HUDEP-2 (cell line): ENCODE measurements around the gene OBI1.

Source experiments
- DNase-seq, 76 experiments: peaks; one replicate each; lab custom pipeline; 2025; ENCODE audit not compliant: unreplicated experiment in 76 of 76; lab: John Stamatoyannopoulos, UW

OBI1 gene

DNA sequence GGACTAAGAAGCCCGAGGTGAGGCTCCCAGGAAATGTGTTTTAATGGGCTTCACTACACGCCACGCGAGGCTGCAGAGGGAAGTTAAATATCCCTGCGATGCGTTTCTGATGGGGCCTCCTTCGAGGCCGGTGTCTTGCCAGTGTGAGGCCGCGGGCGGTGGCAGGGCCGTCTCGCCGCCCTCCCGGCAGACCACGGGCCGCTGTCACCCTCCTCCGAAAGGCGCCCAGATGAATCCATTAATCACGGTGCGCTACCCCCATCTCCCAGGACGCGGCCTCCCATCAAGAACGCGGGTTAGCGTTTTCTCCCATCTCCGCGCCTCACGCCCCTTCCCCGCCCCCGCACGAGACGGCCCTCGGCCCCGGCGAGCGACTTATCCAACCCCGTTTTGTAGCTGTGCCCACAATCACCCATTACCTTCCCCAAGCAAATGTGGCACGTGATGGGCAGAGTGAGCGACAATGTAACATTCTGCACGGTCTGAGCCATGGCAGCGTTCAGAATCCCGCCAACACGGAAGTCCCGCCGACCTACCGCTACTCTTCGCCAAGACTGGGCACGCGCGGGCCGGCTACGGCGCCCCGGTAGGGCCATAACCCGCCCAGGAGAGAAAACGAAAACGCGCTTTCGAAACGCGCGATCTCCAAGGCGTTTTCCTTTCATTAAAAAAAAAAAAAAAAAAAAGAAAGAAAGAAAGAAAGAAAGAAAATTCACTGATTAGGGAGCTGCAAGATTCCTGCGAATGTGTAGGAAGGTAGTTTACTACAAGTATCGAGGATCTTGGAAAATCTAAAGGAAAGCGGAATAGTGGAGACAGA is at the start of gene OBI1:
Gene OBI1, minus strand, starts transcription at position 526 of the 820 bp plus-strand sequence. Its CDS starts 35 bp downstream, at position 491.
- peak in 75 of 76 experiments; percentile 33 to 89 (median 77) for DNase-seq

DNA sequence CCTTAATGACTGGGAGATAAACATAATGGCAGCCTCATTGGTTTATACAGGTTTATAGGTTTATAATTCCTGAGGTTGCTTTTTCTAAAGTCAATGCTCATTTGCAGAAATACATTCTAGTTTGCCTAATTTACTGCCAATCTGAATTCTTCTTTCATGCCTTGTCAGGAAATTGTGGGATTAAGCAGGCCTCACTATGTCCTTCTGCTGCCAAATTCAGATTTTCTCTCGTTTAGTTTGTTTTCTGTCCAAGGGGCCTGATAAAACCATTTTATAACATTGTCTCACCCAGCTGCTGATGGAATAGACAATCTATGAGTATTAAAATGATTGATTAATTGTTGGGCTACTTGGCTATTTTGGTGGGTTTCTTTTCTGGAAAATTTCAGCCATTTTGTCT is 42.4 kb upstream of the OBI1 start:
- no peak for DNase-seq

DNA sequence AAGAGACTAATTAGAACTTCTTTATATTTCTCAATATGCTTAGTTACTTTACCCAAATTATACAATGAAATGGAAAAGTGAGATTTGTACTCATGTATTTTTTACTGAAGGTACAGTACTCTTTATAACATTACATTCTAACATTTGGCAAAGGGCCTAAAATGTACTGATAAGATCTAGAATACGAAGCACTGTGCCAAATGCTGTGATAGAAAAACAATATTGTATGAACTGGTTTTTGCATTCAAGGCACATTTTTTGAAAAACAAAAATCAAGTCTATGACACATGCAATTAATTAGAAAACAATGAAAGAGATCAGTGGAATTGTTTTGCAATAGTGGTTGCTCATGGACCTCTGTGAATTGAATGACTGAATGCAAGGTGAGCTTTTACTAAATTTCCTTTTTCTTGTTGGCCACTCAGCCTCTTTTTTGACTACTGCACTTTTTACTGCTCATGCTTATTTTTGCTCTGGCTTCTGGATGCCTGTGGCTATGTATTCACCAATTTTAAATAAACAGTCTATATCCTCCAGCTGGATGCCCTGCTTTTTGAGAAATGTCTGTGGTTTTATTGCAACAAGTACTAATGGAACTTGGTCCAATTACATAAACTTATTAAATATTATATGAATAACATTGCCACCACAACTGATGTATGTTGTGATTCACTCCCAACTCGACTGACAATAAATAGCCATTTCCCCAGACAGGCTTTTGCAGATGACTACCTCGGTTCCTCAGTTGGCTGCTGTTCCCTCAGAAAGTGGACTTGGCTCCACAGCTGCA is 41.4 kb upstream of the OBI1 start:
- no peak for DNase-seq

DNA sequence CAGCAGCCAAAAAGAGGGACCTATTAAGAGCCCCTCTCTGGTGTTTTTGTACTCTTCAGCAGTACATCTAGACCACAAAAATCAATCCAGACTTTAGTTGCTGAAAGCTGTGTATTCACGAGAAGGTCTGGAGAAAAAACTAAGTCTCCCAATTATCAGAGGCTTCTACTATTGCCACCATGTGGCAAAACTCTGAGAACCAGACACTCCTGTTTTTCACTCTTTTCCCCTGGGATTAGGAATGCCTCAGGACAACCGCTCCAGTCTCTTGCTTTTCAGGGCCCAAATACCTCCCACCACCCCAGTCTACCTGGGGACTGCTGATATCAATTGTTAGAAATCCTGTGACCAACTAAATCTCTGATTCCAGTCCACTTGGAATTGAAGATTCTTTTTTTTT is 30.1 kb upstream of the OBI1 start:
- no peak for DNase-seq

DNA sequence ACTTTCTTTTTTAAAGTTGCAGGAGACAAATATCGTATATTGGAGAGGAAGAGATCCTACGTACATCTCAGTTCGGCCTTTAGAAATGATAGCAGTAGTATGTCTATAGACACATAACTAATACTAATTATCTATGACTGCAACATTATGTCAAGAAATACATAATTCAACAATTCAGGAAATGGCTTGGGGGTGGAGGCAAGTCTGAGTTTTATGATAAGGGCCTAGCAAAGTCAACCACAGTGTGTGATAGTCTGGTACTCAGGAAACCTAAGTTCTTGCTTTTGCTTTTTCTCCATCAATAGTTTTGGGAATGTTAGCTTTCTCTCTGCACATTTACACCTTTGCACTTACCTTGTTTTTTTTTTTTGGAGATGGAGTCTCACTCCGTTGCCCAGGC is 27.5 kb upstream of the OBI1 start:
- DNase-seq = no peak

DNA sequence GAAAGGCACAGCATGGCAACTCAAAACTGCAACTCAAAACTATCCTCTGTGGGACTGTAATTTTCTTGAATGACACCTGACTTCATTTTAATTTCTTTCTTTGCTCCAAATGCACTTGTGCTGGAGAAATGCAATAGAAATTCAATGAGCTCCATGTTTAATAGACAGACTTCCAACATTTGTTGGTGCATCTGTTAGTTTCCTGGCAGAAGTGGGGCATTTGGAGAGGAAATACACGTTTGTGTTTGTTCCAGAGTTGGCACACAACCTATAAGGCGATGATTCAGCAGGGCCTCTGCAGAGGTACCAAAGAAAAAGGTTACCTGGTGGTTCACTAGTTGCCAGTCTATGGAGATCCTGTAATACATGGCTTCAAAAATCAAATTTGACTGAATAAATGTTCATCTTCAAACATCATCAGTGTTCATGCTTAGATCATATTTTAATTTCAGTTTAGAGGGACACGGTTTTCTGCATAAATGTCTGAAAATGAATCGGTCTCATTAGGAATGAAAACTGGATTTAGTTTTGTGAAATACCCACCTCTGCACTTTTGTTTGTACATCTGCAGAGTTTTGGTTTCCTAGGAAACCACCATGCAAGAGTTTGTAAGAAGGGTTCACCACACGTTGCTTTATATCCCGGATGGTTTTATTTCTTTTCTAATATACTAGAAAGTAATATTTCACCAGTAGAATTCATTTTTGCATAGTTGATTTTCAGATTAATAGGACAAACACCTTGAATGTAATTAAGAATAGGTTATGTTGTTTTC is 21.8 kb upstream of the OBI1 start:
- DNase-seq = no peak

- DNase-seq = no peak
Measured at GRCh38 chr13:78680115-78680561, 21.2 kb upstream of the OBI1 start.

GRCh38 chr13:78679329-78679728 is 20.4 kb upstream of the OBI1 start:
- DNase-seq = no peak

DNA sequence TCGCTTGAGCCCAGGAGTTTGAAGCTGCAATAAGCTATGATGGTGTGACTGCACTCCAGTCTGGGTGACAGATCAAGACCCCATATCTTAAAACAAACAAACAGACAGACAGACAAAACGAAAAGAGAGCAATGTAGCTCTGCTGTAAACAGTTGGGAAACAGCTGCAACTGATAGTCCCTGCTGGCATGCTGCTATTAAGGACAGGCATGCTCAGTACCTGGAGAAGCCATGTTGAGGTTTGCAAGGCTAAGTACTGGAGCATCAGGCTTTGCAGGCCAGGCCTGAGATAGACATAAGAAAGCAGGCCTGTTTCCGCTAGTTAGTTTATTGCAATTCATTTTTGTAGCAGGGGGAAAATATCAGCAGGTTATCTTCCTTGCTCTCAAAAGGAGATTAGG is 16.2 kb upstream of the OBI1 start:
- no peak for DNase-seq

GRCh38 chr13:78674638-78675037 is 15.7 kb upstream of the OBI1 start:
- no peak for DNase-seq

GRCh38 chr13:78662467-78662866 is 3.5 kb upstream of the OBI1 start:
- DNase-seq = no peak

DNA sequence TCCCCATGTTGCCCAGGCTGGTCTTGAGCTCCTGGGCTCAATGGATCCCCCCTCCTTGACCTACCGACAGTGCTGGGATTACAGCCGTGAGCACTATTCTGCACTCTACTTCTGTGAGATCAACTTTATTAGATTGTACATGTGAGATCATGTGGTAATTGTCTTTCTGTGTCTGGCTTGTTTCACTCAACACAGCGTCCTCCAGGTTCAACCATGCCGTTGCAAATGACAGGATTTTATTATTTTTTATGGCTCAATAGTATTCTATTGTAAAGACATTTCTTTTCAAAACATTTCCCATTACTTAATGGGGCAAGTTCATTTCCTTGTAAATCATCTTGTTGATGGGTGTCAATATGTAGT is 1.5 kb upstream of the OBI1 start:
- DNase-seq = no peak

DNA sequence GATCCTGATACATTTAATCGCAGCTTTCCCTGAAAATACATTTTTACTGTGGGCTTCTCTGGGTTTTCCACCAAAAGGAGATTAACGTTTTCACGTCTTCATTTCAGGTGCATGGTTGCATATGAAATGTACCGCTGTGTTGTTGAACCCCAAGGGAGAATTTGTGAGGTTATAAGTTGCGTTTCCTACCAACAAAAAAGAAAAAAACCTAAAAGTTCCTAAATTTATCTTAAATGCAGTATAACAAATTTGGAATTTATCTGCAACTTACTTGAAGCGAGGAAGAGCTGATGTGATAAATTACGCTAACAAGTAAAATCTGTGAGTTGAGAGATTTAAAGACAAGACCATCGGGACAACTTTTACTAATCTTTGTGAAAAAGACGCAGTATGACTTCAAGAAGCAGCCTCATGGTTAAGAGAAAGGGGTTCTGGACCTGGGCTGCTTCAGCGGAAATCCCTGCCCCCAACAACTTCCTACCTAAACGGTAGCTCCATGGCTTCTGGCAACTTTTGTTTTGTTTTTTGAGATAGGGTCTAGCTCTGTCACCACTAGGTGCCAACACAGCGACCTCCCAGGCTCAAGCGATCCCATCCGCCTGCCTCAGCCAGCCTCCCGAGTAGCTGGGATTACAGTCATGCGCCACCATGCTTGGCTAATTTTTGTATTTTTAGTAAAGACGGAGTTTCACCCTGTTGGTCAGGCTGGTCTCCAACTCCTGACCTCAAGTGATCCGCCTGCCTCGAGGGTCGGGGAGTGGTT is 958 bp upstream of the OBI1 start:
- no peak for DNase-seq

GRCh38 chr13:78659450-78659730 is 435 bp upstream of the OBI1 start:
- no peak for DNase-seq

DNA sequence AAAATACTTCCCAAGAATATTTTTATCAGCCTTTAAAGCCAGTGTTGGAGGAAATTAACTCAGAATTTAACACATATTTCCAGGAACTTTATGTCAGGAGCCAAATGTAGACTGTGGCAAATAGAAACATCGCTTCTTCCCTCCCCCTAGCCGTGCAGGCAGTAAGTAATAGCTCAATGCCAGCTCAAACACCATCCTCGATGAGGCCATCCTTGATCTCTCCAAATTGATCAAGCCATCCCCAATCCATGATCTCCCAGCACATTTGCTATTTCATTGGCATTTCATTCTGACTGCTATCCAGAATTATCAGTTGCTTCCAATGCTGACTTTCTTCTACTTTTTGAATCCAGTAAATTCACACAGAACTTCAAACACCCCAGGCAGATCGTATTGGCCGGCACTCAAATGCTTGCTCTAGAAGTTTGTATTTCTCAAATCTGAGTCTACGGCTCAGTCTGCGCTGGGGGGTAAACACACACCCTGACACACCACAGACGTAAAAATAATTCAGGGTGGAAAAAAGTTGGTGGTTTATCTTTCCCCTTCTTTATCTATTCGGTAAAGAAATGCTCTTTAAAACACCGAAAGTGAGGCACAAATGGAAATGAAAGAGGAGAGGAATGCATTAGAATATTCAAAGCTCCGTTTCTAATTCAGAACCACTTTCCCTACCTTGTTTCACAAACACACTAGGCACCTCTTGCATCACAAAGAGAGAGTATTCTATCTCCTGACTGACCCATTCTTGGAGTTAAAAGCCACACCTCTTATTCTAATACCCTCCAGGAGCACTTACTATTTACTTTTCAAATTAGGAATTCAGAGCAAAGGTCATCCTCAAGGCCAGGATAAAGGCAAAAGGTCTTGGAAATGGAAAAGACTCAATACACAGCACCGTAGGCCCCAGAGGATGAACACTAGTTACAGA is 991 bp downstream of the OBI1 start:
- DNase-seq = peak in 2 of 76 experiments; percentile 2 to 28

DNA sequence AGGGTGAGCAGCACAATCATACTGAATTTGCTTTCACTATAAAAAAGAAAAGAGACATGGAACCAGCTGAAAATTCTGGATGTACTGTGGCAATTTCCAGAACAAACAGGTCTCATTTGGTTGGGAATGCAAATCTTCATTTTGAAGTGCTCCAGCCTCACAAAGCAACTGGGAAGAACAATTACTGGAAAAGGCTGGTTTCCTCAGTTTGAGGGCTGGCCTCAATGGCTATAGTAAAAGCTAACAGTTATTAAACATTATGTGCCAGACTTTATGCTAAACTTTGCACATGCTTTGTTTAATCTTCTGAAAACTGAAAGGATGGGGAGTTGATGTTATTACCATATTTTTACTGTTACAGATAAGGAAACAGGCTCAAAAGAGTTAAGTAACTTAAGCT is 3.0 kb downstream of the OBI1 start:
- DNase-seq = no peak

GRCh38 chr13:78655007-78655406 is 3.9 kb downstream of the OBI1 start:
- no peak for DNase-seq

- DNase-seq = no peak
Measured at GRCh38 chr13:78652651-78653050, 6.3 kb downstream of the OBI1 start.

GRCh38 chr13:78650717-78651083 is 8.3 kb downstream of the OBI1 start:
- DNase-seq = peak in 3 of 76 experiments; percentile 6 to 34 (median 10)
